Neural crest cell (in vitro differentiated cells): ENCODE data around the gene SCARB2. TPM values are rescaled to one million over a fixed set of nuclear protein-coding genes. Genes with fewer than 3 reads are reported as not detected.
A peak's percentile ranks its signal among the peaks of the same experiment; 100 is the strongest.

Source experiments
- DNase-seq: peaks from one replicate; pipeline ENCODE4 v3.0.0; 2021; ENCODE audit warnings: low read depth, mixed read lengths, low spot score
- H3K27ac Mint-ChIP-seq: one replicate; pipeline ENCODE4 v1.8.0; 2021; ENCODE audit warnings: mild to moderate bottlenecking, mixed read lengths; ENCODE audit not compliant: unreplicated experiment
- H3K27me3 Mint-ChIP-seq: 2 replicates; pipeline ENCODE4 v1.8.0; 2021; ENCODE audit warnings: low read depth, mild to moderate bottlenecking, mixed read lengths
- H3K36me3 Mint-ChIP-seq: 2 replicates; pipeline ENCODE4 v1.8.0; 2021; ENCODE audit warnings: low read depth, mild to moderate bottlenecking, mixed read lengths
- H3K4me1 Mint-ChIP-seq: 2 replicates; pipeline ENCODE4 v1.8.0; 2021; ENCODE audit warnings: mixed read lengths
- H3K4me3 Mint-ChIP-seq: one replicate; pipeline ENCODE4 v1.8.0; 2021; ENCODE audit warnings: mild to moderate bottlenecking, mixed read lengths
- H3K9me3 Mint-ChIP-seq: 2 replicates; pipeline ENCODE4 v1.8.0; 2021; ENCODE audit warnings: mixed read lengths
- total RNA-seq: library from RNA; stranded (reverse); gene quantifications from 2 replicates; pipeline ENCODE4 v1.2.1, GENCODE V29; 2021
- TF ChIP-seq, protein P1 (sequence below): fragments of 200-600 bp; sonication (generic); conservative IDR thresholded peaks from 2 replicates; pipeline ENCODE4 v1.5.0; 2021; ENCODE audit warnings: antibody characterized with exemption, mild to moderate bottlenecking

Gene SCARB2
- total RNA-seq, 1 donor from 2014 or later, result 60.8 TPM

DNA sequence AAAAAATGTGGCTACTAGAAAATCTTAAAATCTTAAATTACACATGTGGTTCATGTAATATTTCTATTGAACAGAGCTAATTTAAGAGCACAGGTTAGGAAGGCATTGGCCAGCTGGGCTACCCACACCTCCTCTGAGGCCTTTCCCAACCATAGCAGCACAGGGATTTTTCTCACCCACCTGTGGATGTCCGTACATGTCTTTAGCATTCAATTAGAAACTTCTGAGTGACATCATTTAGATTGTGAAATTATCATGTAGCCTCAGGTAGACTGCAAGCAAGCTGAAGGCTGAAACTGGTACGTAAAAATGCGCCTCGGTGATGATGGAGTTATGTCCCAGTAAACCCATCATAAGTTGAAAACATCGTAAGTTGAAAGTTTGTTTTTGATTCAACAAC lies 31.2 kb downstream of the SCARB2 start:
- TF ChIP-seq, protein P1, sequence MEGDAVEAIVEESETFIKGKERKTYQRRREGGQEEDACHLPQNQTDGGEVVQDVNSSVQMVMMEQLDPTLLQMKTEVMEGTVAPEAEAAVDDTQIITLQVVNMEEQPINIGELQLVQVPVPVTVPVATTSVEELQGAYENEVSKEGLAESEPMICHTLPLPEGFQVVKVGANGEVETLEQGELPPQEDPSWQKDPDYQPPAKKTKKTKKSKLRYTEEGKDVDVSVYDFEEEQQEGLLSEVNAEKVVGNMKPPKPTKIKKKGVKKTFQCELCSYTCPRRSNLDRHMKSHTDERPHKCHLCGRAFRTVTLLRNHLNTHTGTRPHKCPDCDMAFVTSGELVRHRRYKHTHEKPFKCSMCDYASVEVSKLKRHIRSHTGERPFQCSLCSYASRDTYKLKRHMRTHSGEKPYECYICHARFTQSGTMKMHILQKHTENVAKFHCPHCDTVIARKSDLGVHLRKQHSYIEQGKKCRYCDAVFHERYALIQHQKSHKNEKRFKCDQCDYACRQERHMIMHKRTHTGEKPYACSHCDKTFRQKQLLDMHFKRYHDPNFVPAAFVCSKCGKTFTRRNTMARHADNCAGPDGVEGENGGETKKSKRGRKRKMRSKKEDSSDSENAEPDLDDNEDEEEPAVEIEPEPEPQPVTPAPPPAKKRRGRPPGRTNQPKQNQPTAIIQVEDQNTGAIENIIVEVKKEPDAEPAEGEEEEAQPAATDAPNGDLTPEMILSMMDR, result no peak
- Mint-ChIP-seq H3K27me3 (no peaks in the 10 kb centered on the region), H3K4me1 (peaks cover 7% of the 10 kb centered on the region), H3K4me3 (no peak overlapping the region), H3K36me3 (no peaks in the 10 kb centered on the region), H3K27ac (no peak overlapping the region), H3K9me3 (no peaks in the 10 kb centered on the region)
- no peak for DNase-seq

DNA sequence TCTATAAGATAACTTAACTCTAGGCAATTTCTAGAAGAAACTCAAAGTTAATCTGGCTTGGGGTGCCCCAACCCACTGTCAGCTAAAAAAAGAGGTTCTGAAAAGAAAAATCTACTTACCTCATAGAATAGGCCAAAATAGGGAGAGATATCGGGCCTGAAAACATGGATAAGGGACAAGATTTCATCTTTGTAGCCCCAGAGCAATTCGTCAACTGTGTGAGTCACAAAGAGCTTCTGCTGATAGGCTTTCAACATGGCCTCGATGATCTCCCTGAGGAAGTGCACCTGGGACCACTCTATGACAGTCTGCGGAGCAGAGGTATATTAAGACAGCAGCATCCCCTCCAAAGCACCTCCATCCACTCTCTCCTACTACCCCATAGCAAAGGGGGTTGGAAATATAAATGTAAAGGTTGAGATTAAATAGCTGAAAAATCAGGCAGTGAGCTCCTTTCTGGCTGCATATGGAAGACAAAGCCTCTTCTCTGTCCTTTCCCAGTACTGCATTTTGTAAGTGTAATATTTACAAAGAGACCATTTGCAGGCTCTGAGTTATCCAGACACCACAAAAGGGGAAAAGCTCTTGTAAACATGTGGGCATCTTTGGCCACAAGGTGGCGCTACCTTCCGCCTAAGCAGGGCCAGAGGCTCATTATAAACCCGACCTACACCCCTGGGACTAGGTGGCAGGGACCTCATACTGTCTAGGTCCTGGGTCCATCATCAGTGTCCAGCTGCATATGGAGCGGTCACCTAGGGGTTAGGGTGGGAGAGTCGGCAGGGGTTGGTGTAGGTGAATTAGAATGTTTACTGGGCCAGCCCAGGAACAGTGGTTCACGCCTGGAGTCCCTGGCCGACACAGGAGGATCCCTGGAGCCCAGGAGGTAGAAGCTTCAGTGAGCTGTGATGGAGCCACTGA lies 34.0 kb downstream of the SCARB2 start:
- TF ChIP-seq, protein P1, result peak; percentile 96
- no peak overlapping the region for H3K27ac Mint-ChIP-seq
- H3K4me1 Mint-ChIP-seq, result peaks cover 4% of the 10 kb centered on the region
- H3K36me3 Mint-ChIP-seq, result no peaks in the 10 kb centered on the region
- H3K4me3 Mint-ChIP-seq, result no peak overlapping the region
- H3K9me3 Mint-ChIP-seq, result no peaks in the 10 kb centered on the region
- no peaks in the 10 kb centered on the region for H3K27me3 Mint-ChIP-seq
- peak; percentile 83 for DNase-seq

DNA sequence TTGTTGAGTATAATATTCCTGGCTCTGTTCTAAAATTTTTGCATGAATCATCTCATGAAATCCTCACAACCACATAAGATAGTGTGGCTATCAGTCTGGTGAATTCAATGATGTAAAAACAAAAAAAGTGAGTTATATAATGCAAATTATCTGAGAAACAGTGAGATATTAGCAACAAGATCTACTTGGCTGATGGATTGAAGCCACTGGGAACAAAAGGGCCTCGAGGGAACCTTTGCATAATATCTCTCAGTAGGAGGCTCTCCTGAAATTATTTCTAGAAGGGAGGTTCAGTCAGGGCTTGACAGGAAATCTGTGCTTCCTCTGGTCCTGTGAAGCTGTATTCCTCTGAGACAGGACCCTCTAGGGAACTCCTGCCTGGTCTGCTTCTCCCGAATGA lies 35.3 kb downstream of the SCARB2 start:
- Mint-ChIP-seq H3K4me1 (peaks cover 4% of the 10 kb centered on the region), H3K27me3 (no peaks in the 10 kb centered on the region), H3K9me3 (no peaks in the 10 kb centered on the region), H3K36me3 (peaks cover 3% of the 10 kb centered on the region), H3K4me3 (no peak overlapping the region), H3K27ac (no peak overlapping the region)
- DNase-seq, result no peak
- TF ChIP-seq, protein P1, result no peak

DNA sequence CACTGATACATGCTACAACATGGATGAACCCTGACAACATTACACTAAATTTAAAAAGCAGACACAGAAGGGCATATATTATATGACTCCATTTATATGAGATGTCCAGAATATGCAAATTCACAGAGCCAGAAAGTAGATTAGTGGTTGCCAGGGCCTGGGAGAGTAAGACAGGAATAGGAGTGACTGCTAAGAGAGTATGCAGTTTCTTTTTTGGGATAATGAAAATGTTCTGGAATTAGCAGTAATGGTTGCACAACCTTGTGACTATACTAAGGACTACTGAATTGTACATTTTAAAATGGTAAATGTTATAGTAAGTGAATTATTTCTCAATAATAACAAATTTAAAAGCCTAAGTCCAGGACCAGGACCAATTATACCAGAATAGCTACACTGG lies 35.9 kb downstream of the SCARB2 start:
- no peaks in the 10 kb centered on the region for H3K27me3 Mint-ChIP-seq
- H3K4me1 Mint-ChIP-seq, result peaks cover 4% of the 10 kb centered on the region
- no peaks in the 10 kb centered on the region for H3K9me3 Mint-ChIP-seq
- no peak overlapping the region for H3K4me3 Mint-ChIP-seq
- peaks cover 3% of the 10 kb centered on the region for H3K36me3 Mint-ChIP-seq
- no peak overlapping the region for H3K27ac Mint-ChIP-seq
- DNase-seq, result no peak
- TF ChIP-seq, protein P1, result no peak

DNA sequence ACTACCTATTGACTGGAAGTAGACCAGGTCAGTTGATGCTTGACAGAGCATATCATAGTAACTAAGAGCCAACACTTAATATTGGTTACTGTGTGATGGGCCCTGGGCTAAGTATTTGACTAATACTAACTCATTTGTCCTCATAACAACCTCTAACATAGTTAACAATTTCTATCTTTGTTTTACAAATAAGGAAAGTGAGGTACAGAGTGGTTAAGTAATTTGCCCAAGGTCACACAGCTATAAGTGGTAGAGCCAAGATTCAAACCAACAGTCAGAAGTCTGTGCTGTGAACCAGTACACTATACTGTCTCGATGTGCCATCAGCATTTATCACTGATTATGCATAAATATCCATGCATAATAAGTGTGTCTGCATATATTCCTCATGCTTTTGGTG lies 38.3 kb downstream of the SCARB2 start:
- Mint-ChIP-seq H3K4me3 (no peak overlapping the region), H3K27me3 (no peaks in the 10 kb centered on the region), H3K9me3 (no peaks in the 10 kb centered on the region), H3K4me1 (peaks cover 4% of the 10 kb centered on the region), H3K36me3 (peaks cover 3% of the 10 kb centered on the region), H3K27ac (no peak overlapping the region)
- no peak for DNase-seq
- TF ChIP-seq, protein P1, result no peak
